HG03095 (cell line): Measurements from ENCODE around the gene NBAS.
"Not testable (repeated sequence)": the region's sequence is repeated elsewhere in the genome, so short reads cannot be mapped to it uniquely, and the experiment has no call there.

ENCODE experiments used
- ATAC-seq: cut with Tn5 transposase; IDR thresholded peaks from one replicate; pipeline ENCODE4 v1.9.1; 2021; ENCODE audit warnings: moderate library complexity; ENCODE audit not compliant: unreplicated experiment

Gene NBAS

GRCh38 chr2:15273452-15273851, 287.7 kb downstream of the NBAS start:
- ATAC-seq = no peak

GRCh38 chr2:15272942-15273341, 288.2 kb downstream of the NBAS start:
- no peak for ATAC-seq

GRCh38 chr2:15271941-15272542, 289.1 kb downstream of the NBAS start:
- ATAC-seq = no peak

GRCh38 chr2:15271276-15271675, 289.9 kb downstream of the NBAS start:
- no peak for ATAC-seq

- ATAC-seq = no peak
These were observed 292.1 kb downstream of the NBAS start for GRCh38 chr2:15269043-15269442.

GRCh38 chr2:15265889-15266288, 295.2 kb downstream of the NBAS start:
- ATAC-seq = no peak

- ATAC-seq = no peak
These were observed 297.0 kb downstream of the NBAS start for GRCh38 chr2:15263976-15264685.

- ATAC-seq = no peak
These were observed 298.3 kb downstream of the NBAS start for GRCh38 chr2:15262792-15263191.

- no peak for ATAC-seq
These were observed 300.3 kb downstream of the NBAS start for GRCh38 chr2:15260835-15261234.

- no peak for ATAC-seq
These were observed 300.9 kb downstream of the NBAS start for GRCh38 chr2:15260196-15260595.

GRCh38 chr2:15259356-15259756, 301.8 kb downstream of the NBAS start:
- no peak for ATAC-seq

- ATAC-seq = not testable (repeated sequence)
These were observed 302.7 kb downstream of the NBAS start for GRCh38 chr2:15258385-15258784.

GRCh38 chr2:15253835-15254286, 307.3 kb downstream of the NBAS start:
- ATAC-seq = no peak

GRCh38 chr2:15253247-15253646, 307.9 kb downstream of the NBAS start:
- no peak for ATAC-seq

GRCh38 chr2:15251753-15252152, 309.4 kb downstream of the NBAS start:
- ATAC-seq = no peak

- ATAC-seq = not testable (repeated sequence)
These were observed 310.2 kb downstream of the NBAS start for GRCh38 chr2:15250946-15251345.

GRCh38 chr2:15246870-15247269, 314.3 kb downstream of the NBAS start:
- no peak for ATAC-seq

- ATAC-seq = no peak
These were observed 317.4 kb downstream of the NBAS start for GRCh38 chr2:15243762-15244161.

GRCh38 chr2:15242936-15243461, 318.1 kb downstream of the NBAS start:
- no peak for ATAC-seq

- ATAC-seq = no peak
These were observed 319.2 kb downstream of the NBAS start for GRCh38 chr2:15241929-15242328.

GRCh38 chr2:15241201-15241600, 319.9 kb downstream of the NBAS start:
- no peak for ATAC-seq

GRCh38 chr2:15238028-15238427, 323.1 kb downstream of the NBAS start:
- no peak for ATAC-seq
